HG03457 (cell line): ENCODE results near the gene MAMSTR.

ENCODE experiments used
- ATAC-seq: cut with Tn5 transposase; IDR thresholded peaks from one replicate; pipeline ENCODE4 v1.9.1; 2021; ENCODE audit warnings: moderate number of reproducible peaks; ENCODE audit not compliant: unreplicated experiment

Gene MAMSTR

DNA sequence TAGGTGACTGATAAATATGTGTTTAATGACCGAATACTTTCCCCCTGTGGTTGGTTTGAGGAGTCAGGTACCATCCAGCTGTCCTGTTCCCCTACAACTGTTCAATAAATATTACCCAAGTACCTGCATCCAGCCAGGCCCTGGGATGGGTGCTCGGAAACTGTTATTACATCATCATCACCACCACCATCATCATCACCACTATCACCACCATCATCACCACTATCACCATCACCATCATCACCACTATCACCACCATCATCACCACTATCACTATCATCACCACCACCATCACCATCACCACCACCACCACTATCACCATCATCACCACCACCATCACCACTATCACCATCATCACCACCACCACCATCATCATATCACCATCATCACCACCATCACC is 50.8 kb downstream of the MAMSTR start:
- ATAC-seq = no peak

DNA sequence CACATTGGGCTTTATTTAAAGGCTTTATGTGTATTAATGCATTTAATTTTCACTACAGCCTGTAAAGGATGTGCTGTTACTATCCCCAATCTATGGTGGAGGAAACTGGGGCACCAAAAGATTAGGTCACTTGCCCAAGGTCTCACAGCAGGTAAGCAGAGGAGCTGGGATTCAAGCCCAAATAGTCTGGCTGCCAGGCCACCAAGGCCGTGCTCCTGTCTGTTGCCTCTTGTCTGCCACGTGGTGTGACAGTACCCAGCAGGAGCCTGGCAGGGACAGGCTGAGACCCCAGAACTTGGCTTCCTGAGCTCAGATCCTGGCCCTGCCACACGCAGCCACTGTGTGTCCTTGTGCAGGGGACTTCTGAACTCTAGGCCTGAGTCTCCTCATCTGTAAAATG is 51.2 kb downstream of the MAMSTR start:
- ATAC-seq = no peak

DNA sequence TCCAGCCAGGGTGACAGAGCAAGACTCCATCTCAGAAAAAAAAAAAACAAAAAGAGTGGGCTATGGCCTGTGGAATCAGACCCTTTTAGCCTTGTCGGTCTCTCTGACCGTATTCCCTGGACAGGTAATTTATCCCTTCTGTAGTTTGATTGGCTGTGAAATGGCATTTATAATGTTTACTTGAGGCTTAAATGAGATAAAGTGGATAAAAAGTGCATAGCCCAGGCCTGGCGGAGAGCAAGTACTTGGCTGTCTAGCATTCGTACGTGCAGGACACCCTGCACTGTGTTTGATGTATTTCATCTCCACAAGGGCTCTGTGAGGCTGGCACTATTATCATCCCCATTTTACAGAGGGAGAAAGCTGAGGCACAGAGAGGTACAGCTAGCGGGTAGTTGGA is 53.7 kb downstream of the MAMSTR start:
- no peak for ATAC-seq

DNA sequence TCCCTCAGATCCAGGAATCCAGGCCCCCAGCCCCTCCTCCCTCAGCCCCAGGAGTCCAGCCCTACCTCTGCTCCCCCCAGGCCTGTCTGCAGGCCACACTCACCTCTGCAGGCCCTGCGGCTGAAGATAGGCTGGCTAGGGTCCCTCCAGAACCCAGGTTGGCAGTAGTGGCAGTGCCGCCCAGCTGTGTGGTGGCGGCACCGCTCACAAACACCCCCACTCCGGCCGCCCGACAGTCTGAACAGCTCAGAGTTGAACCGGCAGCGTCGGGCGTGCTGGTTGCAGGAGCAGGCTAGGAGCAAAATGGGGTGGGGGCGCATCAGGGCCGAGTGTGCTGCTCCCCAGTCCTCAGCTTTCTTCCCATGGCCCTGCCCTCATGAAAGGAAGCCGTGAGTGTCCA is 55.0 kb downstream of the MAMSTR start:
- ATAC-seq = no peak

DNA sequence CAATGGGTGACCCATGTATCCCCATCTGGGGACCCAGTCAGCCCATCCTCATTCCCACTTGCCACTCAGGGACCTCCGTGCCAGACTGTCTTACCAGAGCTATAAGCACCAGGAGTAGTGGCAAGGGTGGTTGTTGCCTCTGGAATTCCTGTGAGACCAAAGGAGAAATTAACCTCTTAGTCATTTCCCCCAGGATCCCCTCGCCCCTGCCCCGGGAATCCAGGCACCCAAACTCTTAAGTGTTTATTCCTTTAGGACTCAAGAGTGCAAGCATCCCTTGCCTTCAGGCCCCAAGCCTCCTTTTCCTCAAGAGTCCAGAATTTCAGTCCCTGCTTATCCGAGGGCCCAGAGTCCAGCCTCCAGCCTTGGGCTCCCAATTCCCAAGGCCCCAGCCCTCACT is 55.9 kb downstream of the MAMSTR start:
- no peak for ATAC-seq
